ENCODE measurements around the gene TMEM175.

DNA sequence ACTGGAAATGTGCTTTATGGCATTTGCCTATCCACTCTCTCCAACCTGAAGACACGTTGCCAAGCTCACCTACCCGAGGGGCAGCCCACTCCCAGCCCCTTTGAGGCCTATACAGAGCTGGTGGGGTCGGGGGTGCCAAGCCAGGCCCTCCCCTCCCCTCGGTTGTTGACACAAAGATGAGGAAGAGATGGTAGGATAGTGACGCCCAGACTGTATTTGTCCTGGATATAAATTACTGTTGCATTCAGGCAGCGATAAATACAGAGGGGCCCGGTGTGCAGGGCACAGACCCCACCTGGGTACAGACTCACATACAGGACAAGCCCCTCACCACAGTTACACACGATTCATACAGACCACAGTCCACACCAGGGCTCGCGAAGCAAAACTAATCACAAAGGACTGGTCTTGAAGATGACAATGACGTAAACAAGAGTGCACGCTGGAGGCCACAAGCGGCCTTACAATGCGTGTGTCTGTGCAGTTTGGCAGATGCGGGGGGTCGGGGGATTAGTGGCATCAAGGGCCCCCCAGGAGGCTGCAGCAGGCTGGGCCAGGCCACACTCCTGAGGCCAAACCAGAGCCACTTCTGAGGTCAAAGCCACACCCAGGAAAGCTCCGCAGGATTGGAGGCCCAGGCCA lies 26.6 kb downstream of the TMEM175 start:
- TF ChIP-seq, protein P1, sequence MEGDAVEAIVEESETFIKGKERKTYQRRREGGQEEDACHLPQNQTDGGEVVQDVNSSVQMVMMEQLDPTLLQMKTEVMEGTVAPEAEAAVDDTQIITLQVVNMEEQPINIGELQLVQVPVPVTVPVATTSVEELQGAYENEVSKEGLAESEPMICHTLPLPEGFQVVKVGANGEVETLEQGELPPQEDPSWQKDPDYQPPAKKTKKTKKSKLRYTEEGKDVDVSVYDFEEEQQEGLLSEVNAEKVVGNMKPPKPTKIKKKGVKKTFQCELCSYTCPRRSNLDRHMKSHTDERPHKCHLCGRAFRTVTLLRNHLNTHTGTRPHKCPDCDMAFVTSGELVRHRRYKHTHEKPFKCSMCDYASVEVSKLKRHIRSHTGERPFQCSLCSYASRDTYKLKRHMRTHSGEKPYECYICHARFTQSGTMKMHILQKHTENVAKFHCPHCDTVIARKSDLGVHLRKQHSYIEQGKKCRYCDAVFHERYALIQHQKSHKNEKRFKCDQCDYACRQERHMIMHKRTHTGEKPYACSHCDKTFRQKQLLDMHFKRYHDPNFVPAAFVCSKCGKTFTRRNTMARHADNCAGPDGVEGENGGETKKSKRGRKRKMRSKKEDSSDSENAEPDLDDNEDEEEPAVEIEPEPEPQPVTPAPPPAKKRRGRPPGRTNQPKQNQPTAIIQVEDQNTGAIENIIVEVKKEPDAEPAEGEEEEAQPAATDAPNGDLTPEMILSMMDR (IDR thresholded peaks at IDR 0.05) = no peak
- no peak for TF ChIP-seq POLR2A (IDR thresholded peaks at IDR 0.05)

Data from lower leg skin (tissue), 3 donors.